Large intestine (tissue), 3 donors: ENCODE measurements around the gene P2RX7. TPM values are rescaled to one million over a fixed set of nuclear protein-coding genes. Genes with fewer than 3 reads are reported as not detected.

Experiments
- DNase-seq, 2 donors: peaks; one replicate each; pipeline versions ENCODE4 v3.0.0 to v3.0.0-alpha.2; 2013
- H3K27ac ChIP-seq: one replicate; pipeline ENCODE4 v1.5.1; 2013; ENCODE audit warnings: low read length
- H3K27me3 ChIP-seq: 2 replicates; pipeline ENCODE4 v1.6.1; 2013; ENCODE audit warnings: low read length; ENCODE audit not compliant: control insufficient read depth, insufficient read depth
- H3K36me3 ChIP-seq: 2 replicates; pipeline ENCODE4 v1.6.1; 2013; ENCODE audit warnings: low read length; ENCODE audit not compliant: control insufficient read depth, insufficient read depth
- H3K4me1 ChIP-seq: one replicate; pipeline ENCODE4 v1.6.1; 2013; ENCODE audit warnings: low read length; ENCODE audit not compliant: control insufficient read depth, insufficient read depth
- H3K4me3 ChIP-seq: one replicate; pipeline ENCODE4 v1.5.1; 2013; ENCODE audit warnings: low read length
- H3K9me3 ChIP-seq: one replicate; pipeline ENCODE4 v1.6.1; 2013; ENCODE audit warnings: mild to moderate bottlenecking, low read depth, low read length, moderate library complexity; ENCODE audit not compliant: control insufficient read depth
- WGBS: methylation state at CpG from one replicate; pipeline ENCODE4 v1.1.5; 2013; ENCODE audit warnings: low lambda C conversion rate; ENCODE audit not compliant: insufficient coverage; 5-methylcytosine and 5-hydroxymethylcytosine counted together
- polyA plus RNA-seq: library from polyadenylated mRNA; unstranded; fragments of 120-200 nt; gene quantifications from one replicate; pipeline ENCODE4 v1.2.1, GENCODE V29; 2013

Gene P2RX7
- polyA plus RNA-seq, 1 donor, result 1.3 TPM

GRCh38 chr12:121111684-121112083, 21.0 kb upstream of the P2RX7 start:
- WGBS, result no CpG with 5 or more reads among the region's 9 CpGs
- no peak overlapping the region for H3K27ac ChIP-seq
- H3K9me3 ChIP-seq, result no peaks in the 10 kb centered on the region
- H3K27me3 ChIP-seq, result no peaks in the 10 kb centered on the region
- no peak overlapping the region for H3K4me3 ChIP-seq
- no peaks in the 10 kb centered on the region for H3K36me3 ChIP-seq
- no peak for DNase-seq
- no peaks in the 10 kb centered on the region for H3K4me1 ChIP-seq

GRCh38 chr12:121112496-121112895, 20.2 kb upstream of the P2RX7 start:
- Histone ChIP-seq H3K27me3 (no peaks in the 10 kb centered on the region), H3K4me1 (no peaks in the 10 kb centered on the region), H3K9me3 (no peaks in the 10 kb centered on the region), H3K36me3 (no peaks in the 10 kb centered on the region), H3K27ac (no peak overlapping the region), H3K4me3 (no peak overlapping the region)
- no peak for DNase-seq
- WGBS, result 49% methylated on average over 2 of the region's 4 CpGs

- no peak overlapping the region for H3K27ac ChIP-seq
- H3K27me3 ChIP-seq, result no peaks in the 10 kb centered on the region
- H3K9me3 ChIP-seq, result no peaks in the 10 kb centered on the region
- DNase-seq, result no peak
- WGBS, result no CpG with 5 or more reads among the region's 4 CpGs
- H3K4me1 ChIP-seq, result no peaks in the 10 kb centered on the region
- no peak overlapping the region for H3K4me3 ChIP-seq
- H3K36me3 ChIP-seq, result no peaks in the 10 kb centered on the region
Observed at GRCh38 chr12:121113057-121113456, 19.6 kb upstream of the P2RX7 start.

- no peaks in the 10 kb centered on the region for H3K4me1 ChIP-seq
- no peaks in the 10 kb centered on the region for H3K27me3 ChIP-seq
- WGBS, result 68% methylated on average over 2 of the region's 6 CpGs
- no peak overlapping the region for H3K27ac ChIP-seq
- no peaks in the 10 kb centered on the region for H3K36me3 ChIP-seq
- no peaks in the 10 kb centered on the region for H3K9me3 ChIP-seq
- no peak overlapping the region for H3K4me3 ChIP-seq
- no peak for DNase-seq
Observed at GRCh38 chr12:121114019-121114639, 18.5 kb upstream of the P2RX7 start.

GRCh38 chr12:121114806-121115205, 17.9 kb upstream of the P2RX7 start:
- no peak overlapping the region for H3K4me3 ChIP-seq
- no peaks in the 10 kb centered on the region for H3K27me3 ChIP-seq
- H3K36me3 ChIP-seq, result no peaks in the 10 kb centered on the region
- no peaks in the 10 kb centered on the region for H3K4me1 ChIP-seq
- H3K27ac ChIP-seq, result no peak overlapping the region
- no CpG with 5 or more reads among the region's 2 CpGs for whole genome bisulfite sequencing
- no peaks in the 10 kb centered on the region for H3K9me3 ChIP-seq
- DNase-seq, result no peak

GRCh38 chr12:121115530-121115929, 17.1 kb upstream of the P2RX7 start:
- H3K27me3 ChIP-seq, result peaks cover 2% of the 10 kb centered on the region
- no peaks in the 10 kb centered on the region for H3K9me3 ChIP-seq
- no peaks in the 10 kb centered on the region for H3K4me1 ChIP-seq
- WGBS, result no CpG with 5 or more reads among the region's 4 CpGs
- no peak overlapping the region for H3K27ac ChIP-seq
- no peaks in the 10 kb centered on the region for H3K36me3 ChIP-seq
- DNase-seq, result no peak
- no peak overlapping the region for H3K4me3 ChIP-seq

GRCh38 chr12:121116318-121117225, 16.1 kb upstream of the P2RX7 start:
- Histone ChIP-seq H3K27me3 (peaks cover 2% of the 10 kb centered on the region), H3K27ac (no peak overlapping the region)
- no CpG with 5 or more reads among the region's 4 CpGs for WGBS

GRCh38 chr12:121117226-121117777, 15.4 kb upstream of the P2RX7 start:
- Histone ChIP-seq H3K4me3 (no peak overlapping the region), H3K9me3 (no peaks in the 10 kb centered on the region), H3K27me3 (peaks cover 2% of the 10 kb centered on the region), H3K27ac (no peak overlapping the region), H3K36me3 (no peaks in the 10 kb centered on the region), H3K4me1 (no peaks in the 10 kb centered on the region)
- DNase-seq, result no peak
- WGBS, result no CpG with 5 or more reads among the region's 4 CpGs

More at GRCh38 chr12:121116318-121117225, 16.1 kb upstream of the P2RX7 start:
- H3K9me3 ChIP-seq, result no peaks in the 10 kb centered on the region
- H3K36me3 ChIP-seq, result no peaks in the 10 kb centered on the region
- DNase-seq, result no peak
- no peaks in the 10 kb centered on the region for H3K4me1 ChIP-seq
- no peak overlapping the region for H3K4me3 ChIP-seq

GRCh38 chr12:121120323-121120722, 12.4 kb upstream of the P2RX7 start:
- no peak for DNase-seq
- H3K4me1 ChIP-seq, result no peaks in the 10 kb centered on the region
- WGBS, result 80% methylated on average over 3 of the region's 6 CpGs
- H3K36me3 ChIP-seq, result no peaks in the 10 kb centered on the region
- H3K27me3 ChIP-seq, result peaks cover 4% of the 10 kb centered on the region
- H3K9me3 ChIP-seq, result no peaks in the 10 kb centered on the region
- no peak overlapping the region for H3K4me3 ChIP-seq
- no peak overlapping the region for H3K27ac ChIP-seq

- H3K9me3 ChIP-seq, result no peaks in the 10 kb centered on the region
- DNase-seq, result no peak
- WGBS, result no CpG with 5 or more reads among the region's 8 CpGs
Observed at GRCh38 chr12:121120989-121121755, 11.5 kb upstream of the P2RX7 start.

More at GRCh38 chr12:121120989-121121755, 11.5 kb upstream of the P2RX7 start:
- peaks cover 6% of the 10 kb centered on the region for H3K27me3 ChIP-seq
- no peaks in the 10 kb centered on the region for H3K36me3 ChIP-seq
- no peak overlapping the region for H3K27ac ChIP-seq
- no peaks in the 10 kb centered on the region for H3K4me1 ChIP-seq
- H3K4me3 ChIP-seq, result no peak overlapping the region
